CD14-positive monocyte (primary cell): ENCODE measurements around the gene INSYN2B. TPM values are rescaled to one million over a fixed set of nuclear protein-coding genes. Genes with fewer than 3 reads are reported as not detected.

Experiments used
- DNase-seq, 3 donors: peaks; one replicate each; pipeline ENCODE4 v3.0.0-alpha.2; 2011 to 2022
- H2AFZ ChIP-seq: 2 replicates; pipeline ENCODE4 v1.6.0; 2012; ENCODE audit warnings: mild to moderate bottlenecking, low read depth, low read length, inconsistent platforms; ENCODE audit not compliant: insufficient read depth, poor library complexity, severe bottlenecking
- H3K27ac ChIP-seq, 2 donors: 1 replicate in 1 of 2; 2 replicates in 1 of 2; pipeline ENCODE4 v1.5.1; 2012 to 2013; ENCODE audit warnings: low read length in 2 of 2, control low read depth in 1 of 2, inconsistent platforms in 1 of 2, low read depth in 1 of 2, mild to moderate bottlenecking in 1 of 2
- H3K27me3 ChIP-seq, 2 donors: one replicate each; pipeline versions ENCODE4 v1.6.0 to v1.6.1; 2011 to 2013; ENCODE audit warnings: low read length in 2 of 2; ENCODE audit not compliant: control insufficient read depth in 2 of 2, insufficient read depth in 2 of 2
- H3K36me3 ChIP-seq, 2 donors: replicated peaks in 1 of 2; 1 replicate in 1 of 2; 2 replicates in 1 of 2; pipeline versions ENCODE4 v1.5.1 to v1.6.1; 2012 to 2013; ENCODE audit warnings: low read length in 2 of 2, control low read depth in 1 of 2, inconsistent platforms in 1 of 2, mild to moderate bottlenecking in 1 of 2; ENCODE audit not compliant: insufficient read depth in 2 of 2, control insufficient read depth in 1 of 2
- H3K4me1 ChIP-seq, 2 donors: 1 replicate in 1 of 2; 2 replicates in 1 of 2; pipeline versions ENCODE4 v1.5.1 to v1.6.1; 2012 to 2013; ENCODE audit warnings: low read length in 2 of 2, control low read depth in 1 of 2, inconsistent platforms in 1 of 2, mild to moderate bottlenecking in 1 of 2, moderate library complexity in 1 of 2; ENCODE audit not compliant: insufficient read depth in 2 of 2, control insufficient read depth in 1 of 2
- H3K4me2 ChIP-seq: replicated peaks from 2 replicates; pipeline ENCODE3; 2012; ENCODE audit warnings: low read length, moderate library complexity, mild to moderate bottlenecking; ENCODE audit not compliant: poor library complexity, severe bottlenecking; ENCODE audit errors: extremely low read depth
- H3K4me3 ChIP-seq, 3 experiments: fragments of 200-600 bp in 1 of 3; sonication (generic) in 1 of 3; replicated peaks in 1 of 3; 1 replicate in 2 of 3; 2 replicates in 1 of 3; pipeline ENCODE4 v1.5.1; 2011 to 2013; ENCODE audit warnings: low read length in 3 of 3, mild to moderate bottlenecking in 3 of 3, control low read depth in 2 of 3, low read depth in 2 of 3, inconsistent platforms in 1 of 3, moderate library complexity in 1 of 3
- H3K79me2 ChIP-seq: 2 replicates; pipeline ENCODE4 v1.6.0; 2012; ENCODE audit warnings: mild to moderate bottlenecking, control low read depth, inconsistent platforms, low read length, moderate library complexity; ENCODE audit not compliant: insufficient read depth
- H3K9ac ChIP-seq: 2 replicates; pipeline ENCODE4 v1.6.0; 2017; ENCODE audit warnings: low read length, mild to moderate bottlenecking; ENCODE audit not compliant: insufficient read depth, poor library complexity, severe bottlenecking
- H3K9me3 ChIP-seq, 2 donors: replicated peaks in 1 of 2; 1 replicate in 1 of 2; 2 replicates in 1 of 2; pipeline versions ENCODE4 v1.5.1 to v1.6.1; 2012 to 2013; ENCODE audit warnings: low read length in 2 of 2, control low read depth in 1 of 2; ENCODE audit not compliant: control insufficient read depth in 1 of 2, insufficient read depth in 1 of 2
- H4K20me1 ChIP-seq: 2 replicates; pipeline ENCODE4 v1.6.0; 2012; ENCODE audit warnings: mild to moderate bottlenecking, low read length, control low read depth, moderate library complexity; ENCODE audit not compliant: insufficient read depth
- H3K27ac Mint-ChIP-seq, 7 donors: one replicate each; pipeline ENCODE4 v1.8.0; 2020; ENCODE audit warnings: mild to moderate bottlenecking in 7 of 7, mixed read lengths in 7 of 7, moderate library complexity in 6 of 7, inconsistent platforms in 2 of 7
- H3K27me3 Mint-ChIP-seq, 3 donors: one replicate each; pipeline ENCODE4 v1.8.0; 2021 to 2022; ENCODE audit warnings: low read depth in 3 of 3, mild to moderate bottlenecking in 3 of 3, mixed read lengths in 3 of 3, moderate library complexity in 3 of 3, inconsistent platforms in 1 of 3
- H3K36me3 Mint-ChIP-seq, 2 donors: one replicate each; pipeline ENCODE4 v1.8.0; 2020; ENCODE audit warnings: mixed read lengths in 2 of 2, inconsistent platforms in 1 of 2, mild to moderate bottlenecking in 1 of 2
- H3K4me1 Mint-ChIP-seq: one replicate; pipeline ENCODE4 v1.8.0; 2020; ENCODE audit warnings: mild to moderate bottlenecking, mixed read lengths
- H3K4me3 Mint-ChIP-seq, 2 donors: one replicate each; pipeline ENCODE4 v1.8.0; 2020; ENCODE audit warnings: mild to moderate bottlenecking in 2 of 2, mixed read lengths in 2 of 2, moderate library complexity in 1 of 2
- H3K9me3 Mint-ChIP-seq, 7 donors: one replicate each; pipeline ENCODE4 v1.8.0; 2020 to 2022; ENCODE audit warnings: mixed read lengths in 7 of 7, mild to moderate bottlenecking in 6 of 7, moderate library complexity in 6 of 7, inconsistent platforms in 2 of 7
- WGBS: methylation state at CpG from one replicate; pipeline ENCODE4 v1.1.5; 2013; ENCODE audit warnings: missing lambda C conversion rate; ENCODE audit not compliant: insufficient coverage; 5-methylcytosine and 5-hydroxymethylcytosine counted together
- intact Hi-C, 2 donors: fragments of 100-400 bp; cut with micrococcal nuclease; formaldehyde crosslinking; loops; one replicate each; pipeline versions ENCODE4 v1.15.0 to v1.15.1; 2023
- polyA plus RNA-seq, 3 donors: library from polyadenylated mRNA; depleted of rRNA in 1 of 3; unstranded in 2 of 3; stranded (reverse) in 1 of 3; fragments of 300-500 nt in 2 of 3; fragments of >200 nt in 1 of 3; fragmentation: Illumina TruSeq in 2 of 3; gene quantifications; 1 replicate in 2 of 3; 2 replicates in 1 of 3; pipeline ENCODE4 v1.2.3, GENCODE V29; 2012 to 2021
- TF ChIP-seq, protein P1 (sequence below): fragments of 200-600 bp; IDR thresholded peaks from one replicate; pipeline ENCODE4 v1.8.0; 2022; ENCODE audit warnings: antibody characterized with exemption, mild to moderate bottlenecking

INSYN2B gene
- polyA plus RNA-seq, 3 donors: 0.17 TPM; not detected in 2

DNA sequence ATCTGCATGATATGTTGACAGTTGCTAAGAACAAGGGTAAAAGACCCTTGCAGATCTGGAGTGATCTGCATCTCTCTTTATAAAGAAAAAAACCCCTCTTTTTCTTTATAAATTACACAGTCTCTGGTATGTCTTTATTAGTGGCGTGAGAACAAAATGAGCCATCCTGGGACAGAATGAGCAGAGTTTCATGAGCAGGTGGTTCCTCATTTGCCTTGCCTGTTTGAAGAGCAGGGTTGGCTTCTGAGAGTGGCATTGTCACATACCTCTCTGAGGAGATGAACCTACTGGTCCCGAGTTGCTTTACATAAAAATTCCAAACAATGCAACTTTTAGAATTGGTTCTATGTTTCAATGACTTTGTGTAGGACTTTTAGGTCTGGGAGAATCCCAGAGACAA is 94.3 kb downstream of the INSYN2B start:
- H3K9me3 Mint-ChIP-seq: no peaks in the 10 kb centered on the region
- WGBS: no CpG with 5 or more reads among the region's 2 CpGs
- peaks cover 47 to 61% of the 10 kb centered on the region in 2 donors for H3K36me3 Mint-ChIP-seq
- peaks cover 10 to 58% of the 10 kb centered on the region in 2 donors for H3K36me3 ChIP-seq
- peak overlapping the region in 1 of 7 donors; percentile 17 for H3K27ac Mint-ChIP-seq
- H3K4me2 ChIP-seq: no peak overlapping the region
- H4K20me1 ChIP-seq: peaks cover 94% of the 10 kb centered on the region
- H3K4me3 ChIP-seq: no peak overlapping the region
- DNase-seq: no peak
- no peaks in the 10 kb centered on the region for H3K27me3 ChIP-seq
- no peaks in the 10 kb centered on the region for H3K27me3 Mint-ChIP-seq
- no peak overlapping the region for H3K27ac ChIP-seq
- H3K4me1 ChIP-seq: peaks cover 18 to 23% of the 10 kb centered on the region in 2 donors
- H3K9me3 ChIP-seq: no peaks in the 10 kb centered on the region
- no peak overlapping the region for H3K4me3 Mint-ChIP-seq
- TF ChIP-seq, protein P1, sequence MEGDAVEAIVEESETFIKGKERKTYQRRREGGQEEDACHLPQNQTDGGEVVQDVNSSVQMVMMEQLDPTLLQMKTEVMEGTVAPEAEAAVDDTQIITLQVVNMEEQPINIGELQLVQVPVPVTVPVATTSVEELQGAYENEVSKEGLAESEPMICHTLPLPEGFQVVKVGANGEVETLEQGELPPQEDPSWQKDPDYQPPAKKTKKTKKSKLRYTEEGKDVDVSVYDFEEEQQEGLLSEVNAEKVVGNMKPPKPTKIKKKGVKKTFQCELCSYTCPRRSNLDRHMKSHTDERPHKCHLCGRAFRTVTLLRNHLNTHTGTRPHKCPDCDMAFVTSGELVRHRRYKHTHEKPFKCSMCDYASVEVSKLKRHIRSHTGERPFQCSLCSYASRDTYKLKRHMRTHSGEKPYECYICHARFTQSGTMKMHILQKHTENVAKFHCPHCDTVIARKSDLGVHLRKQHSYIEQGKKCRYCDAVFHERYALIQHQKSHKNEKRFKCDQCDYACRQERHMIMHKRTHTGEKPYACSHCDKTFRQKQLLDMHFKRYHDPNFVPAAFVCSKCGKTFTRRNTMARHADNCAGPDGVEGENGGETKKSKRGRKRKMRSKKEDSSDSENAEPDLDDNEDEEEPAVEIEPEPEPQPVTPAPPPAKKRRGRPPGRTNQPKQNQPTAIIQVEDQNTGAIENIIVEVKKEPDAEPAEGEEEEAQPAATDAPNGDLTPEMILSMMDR: no peak
- no peak overlapping the region for H3K9ac ChIP-seq
- peaks cover 30% of the 10 kb centered on the region for H3K4me1 Mint-ChIP-seq
- intact Hi-C loops: no loop called here
- H3K79me2 ChIP-seq: peaks cover 84% of the 10 kb centered on the region
- no peak overlapping the region for H2AFZ ChIP-seq

DNA sequence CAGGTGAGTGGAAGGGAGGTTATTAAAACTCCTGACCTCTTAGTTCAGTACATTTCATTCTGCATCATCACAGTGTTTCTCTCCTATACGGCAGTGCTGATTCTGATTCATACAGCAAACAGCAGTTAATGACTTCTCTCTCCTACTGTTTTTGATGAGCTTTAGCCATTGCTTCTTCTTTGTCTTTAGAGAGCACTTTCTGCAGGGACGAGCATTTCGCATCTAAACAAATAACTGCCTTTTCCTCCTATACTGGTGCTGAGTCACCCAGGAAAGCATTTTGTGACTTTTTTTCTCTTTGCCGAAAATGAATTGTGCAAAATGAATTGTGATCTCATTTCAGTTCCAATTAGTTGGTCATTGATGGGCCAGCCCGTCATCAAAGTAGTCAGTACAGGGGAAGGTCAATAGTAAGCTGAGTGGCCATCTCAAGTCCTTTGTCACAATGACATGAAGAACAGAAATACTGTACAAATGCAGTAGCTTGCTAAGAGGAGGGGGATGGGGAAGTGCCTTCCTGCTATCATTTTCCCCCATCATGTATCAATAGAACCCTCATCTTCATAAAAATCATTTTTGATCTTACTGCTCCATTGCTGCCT is 98.5 kb downstream of the INSYN2B start:
- DNase-seq: peak in 2 of 3 donors; percentile 9 to 27
- H3K9me3 ChIP-seq: no peaks in the 10 kb centered on the region
- no peak overlapping the region for H2AFZ ChIP-seq
- H3K36me3 ChIP-seq: peaks cover 10 to 38% of the 10 kb centered on the region in 2 donors
- peak overlapping the region; percentile 53 for H3K4me2 ChIP-seq
- intact Hi-C loops: no loop called here
- peak overlapping the region; percentile 11 for H3K9ac ChIP-seq
- H3K27me3 ChIP-seq: no peaks in the 10 kb centered on the region
- Mint-ChIP-seq H3K4me1 (peaks cover 70% of the 10 kb centered on the region), H3K9me3 (no peaks in the 10 kb centered on the region), H3K36me3 (peaks cover 41 to 60% of the 10 kb centered on the region in 2 donors), H3K4me3 (peak overlapping the region in 1 of 2 donors; percentile 66), H3K27ac (peak overlapping the region; percentile 38 to 92 (median 84)), H3K27me3 (no peaks in the 10 kb centered on the region)
- H3K4me1 ChIP-seq: peaks cover 61 to 65% of the 10 kb centered on the region in 2 donors
- H3K79me2 ChIP-seq: peaks cover 86% of the 10 kb centered on the region
- TF ChIP-seq, protein P1: no peak
- 13% methylated on average over 1 of the region's 5 CpGs for WGBS
- peak overlapping the region in 1 of 2 donors; percentile 87 for H3K27ac ChIP-seq
- peak overlapping the region in 1 of 3 experiments; percentile 42 for H3K4me3 ChIP-seq
- H4K20me1 ChIP-seq: peaks cover 65% of the 10 kb centered on the region
